ENCODE results near the gene CNTNAP2. TPM values are rescaled to one million over a fixed set of nuclear protein-coding genes. Genes with fewer than 3 reads are reported as not detected.

CNTNAP2 gene
- total and polyA plus RNA-seq, 2 of the 8 experiments (the other 6 are each of a cell fraction or from before 2014, with no cell fraction given): 27.9 to 71.0 TPM

GRCh38 chr7:148162808-148163207, 2046.2 kb downstream of the CNTNAP2 start (continued):
- TF ChIP-seq CHD7 (IDR thresholded peaks at IDR 0.05; ENCODE audit: insufficient replicate concordance, low read length): no peak
- TF ChIP-seq SIN3A (conservative IDR thresholded peaks at IDR 0.05 in 1 of 2, IDR thresholded peaks at IDR 0.05 in 1 of 2; ENCODE audit: low read depth in 1 of 2, low read length in 2 of 2): no peak
- TF ChIP-seq EZH2 (IDR thresholded peaks at IDR 0.05; ENCODE audit: low read depth, low read length, severe bottlenecking): no peak
- no peak for TF ChIP-seq HDAC2 (IDR thresholded peaks at IDR 0.05; ENCODE audit: borderline replicate concordance in 1 of 2, low read depth in 2 of 2, low read length in 2 of 2)
- no peak for TF ChIP-seq JUND (IDR thresholded peaks at IDR 0.05; ENCODE audit: low read length)
- TF ChIP-seq YY1 (IDR thresholded peaks at IDR 0.05; ENCODE audit: low read depth, low read length): no peak
- no peak for TF ChIP-seq POU5F1 (IDR thresholded peaks at IDR 0.05; ENCODE audit: low read depth, low read length)
- no peak for TF ChIP-seq SAP30 (IDR thresholded peaks at IDR 0.05; ENCODE audit: insufficient read depth, insufficient replicate concordance, low read length)
- TF ChIP-seq RXRA (IDR thresholded peaks at IDR 0.05; ENCODE audit: insufficient read depth, low read depth, low read length): no peak
